Measurements from ENCODE around the gene KMT2C.
"Not testable (repeated sequence)": the region's sequence is repeated elsewhere in the genome, so short reads cannot be mapped to it uniquely, and the experiment has no call there.

Gene KMT2C

DNA sequence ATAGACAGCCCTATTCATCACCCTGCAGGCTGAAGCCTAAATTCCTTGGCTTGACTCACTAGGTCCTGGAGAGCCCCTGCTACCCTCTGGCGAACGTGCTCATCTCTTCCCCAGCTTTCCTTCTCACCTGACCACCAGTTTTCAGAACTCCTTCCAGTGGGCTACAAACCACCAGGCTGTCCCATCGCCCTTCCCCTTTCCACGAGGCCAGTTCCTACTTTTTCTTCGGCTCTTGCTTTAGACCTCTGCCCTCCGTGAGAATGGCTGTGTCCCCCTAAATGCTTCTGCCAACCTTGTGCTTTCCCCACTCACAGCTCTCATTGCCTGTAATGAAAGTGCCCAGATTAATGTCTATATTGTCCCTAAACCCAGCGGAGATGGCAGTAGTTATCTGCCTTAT lies 5.4 kb upstream of the KMT2C start:
- not testable (repeated sequence) for DNase-seq

- not testable (repeated sequence) for DNase-seq
These were observed 2.2 kb upstream of the KMT2C start for GRCh38 chr7:152438017-152438416.

DNA sequence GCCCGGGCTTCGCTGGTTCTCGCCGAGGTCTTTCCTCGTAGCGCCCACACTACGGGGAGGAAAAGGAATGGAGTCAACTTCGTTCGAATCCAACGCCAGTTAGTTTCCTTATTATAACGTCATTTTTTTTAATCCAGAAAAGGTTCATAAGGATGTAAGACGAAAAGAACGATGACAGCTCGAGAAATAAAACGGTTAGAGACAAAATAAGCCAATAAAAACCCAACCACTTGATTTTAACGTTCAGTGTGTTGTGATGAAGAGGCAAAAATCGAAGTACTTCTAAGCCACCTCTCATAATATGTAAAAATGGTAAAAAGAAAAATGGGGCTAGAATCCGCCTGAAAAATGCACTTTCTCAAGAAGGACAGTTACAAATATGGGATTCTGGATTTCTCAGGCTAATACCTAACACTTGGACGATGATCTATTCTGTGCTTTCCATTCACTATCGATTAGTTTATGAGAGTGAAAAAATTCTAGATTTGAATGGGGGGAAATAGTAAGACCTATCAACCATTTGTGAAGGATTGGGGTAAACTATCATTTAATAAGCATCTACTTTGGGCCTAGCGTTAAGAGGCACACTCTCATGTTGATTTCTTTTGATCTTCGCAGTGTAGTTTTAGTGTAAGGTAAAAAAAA lies 1.2 kb upstream of the KMT2C start:
- DNase-seq, result not testable (repeated sequence)

GRCh38 chr7:152436111-152436930 lies 518 bp upstream of the KMT2C start:
- peak; percentile 58 for DNase-seq

GRCh38 chr7:152434511-152435383 lies 1.1 kb downstream of the KMT2C start:
- not testable (repeated sequence) for DNase-seq

GRCh38 chr7:152433721-152434490 lies 1.9 kb downstream of the KMT2C start:
- not testable (repeated sequence) for DNase-seq

DNA sequence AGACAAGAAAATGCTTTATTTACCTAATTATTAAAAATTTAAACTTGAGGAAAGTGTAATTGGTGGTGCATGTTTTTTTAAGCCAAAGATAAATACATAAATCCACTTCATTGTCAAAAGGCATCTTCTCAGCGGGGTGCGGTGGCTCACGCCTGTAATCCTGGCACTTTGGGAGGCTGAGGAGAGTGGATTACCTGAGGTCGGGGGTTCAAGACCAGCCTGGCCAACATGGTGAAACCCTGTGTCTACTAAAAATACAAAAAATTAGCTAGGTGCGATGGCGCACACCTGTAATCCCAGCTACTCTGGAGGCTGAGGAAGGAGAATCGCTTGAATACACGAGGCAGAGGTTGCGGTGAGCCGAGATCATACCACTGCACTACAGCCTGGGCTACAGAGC lies 3.1 kb downstream of the KMT2C start:
- DNase-seq, result not testable (repeated sequence)

DNA sequence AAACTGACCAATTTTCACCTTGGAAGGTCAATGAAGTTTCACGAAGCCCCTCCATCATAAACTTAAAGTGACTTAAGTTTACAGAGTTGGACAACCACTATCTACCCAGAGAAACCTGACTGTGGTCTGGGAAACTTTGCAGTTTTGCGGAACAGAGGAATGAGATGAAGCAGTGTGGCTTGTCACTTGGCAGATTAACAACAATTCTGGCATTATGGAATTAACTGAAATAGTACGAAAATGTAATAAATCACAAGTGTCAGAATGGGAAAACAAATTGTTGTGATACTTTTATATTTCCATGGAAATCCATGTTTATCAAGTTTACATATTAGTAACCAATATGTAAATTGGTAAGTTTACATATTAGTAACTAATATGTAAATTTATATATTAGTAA lies 4.9 kb downstream of the KMT2C start:
- no peak for DNase-seq

- DNase-seq, result not testable (repeated sequence)
These were observed 5.7 kb downstream of the KMT2C start for GRCh38 chr7:152430118-152430517.

DNA sequence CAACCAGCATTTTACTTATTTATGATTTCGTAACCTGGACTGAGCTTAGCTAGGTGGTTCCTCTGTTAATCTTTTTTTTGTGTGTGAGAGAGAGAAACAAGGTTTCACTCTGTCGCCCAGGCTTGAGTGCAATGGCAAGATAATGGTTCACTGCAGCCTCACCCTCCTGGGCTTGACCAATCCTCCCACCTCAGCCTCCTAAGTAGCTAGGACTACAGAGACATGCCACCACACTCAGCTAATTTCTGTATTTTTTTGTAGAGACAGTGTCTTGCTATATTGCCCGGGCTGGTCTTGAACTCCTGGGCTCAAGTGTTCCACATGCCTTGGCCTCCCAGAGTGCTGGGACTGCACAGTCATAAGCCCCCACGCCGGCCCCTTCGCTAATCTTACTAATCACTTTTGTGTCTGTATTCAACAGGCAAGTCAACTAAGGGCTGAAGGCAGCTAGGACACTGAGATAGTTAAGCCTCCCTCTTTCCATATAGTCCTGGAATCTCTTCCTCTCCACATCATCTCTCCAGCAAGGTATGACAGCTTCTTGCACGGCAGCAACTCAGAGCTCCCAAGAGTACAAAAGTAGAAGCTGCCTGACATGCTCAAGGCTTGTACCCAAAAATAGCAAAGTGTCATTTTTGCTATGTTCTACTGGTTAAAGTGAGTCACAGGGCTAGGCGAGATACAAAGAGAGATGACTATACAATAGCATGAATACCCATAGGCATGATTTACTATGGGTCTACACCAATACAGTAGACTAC lies 11.3 kb downstream of the KMT2C start:
- no peak for DNase-seq

- DNase-seq, result no peak
These were observed 11.8 kb downstream of the KMT2C start for GRCh38 chr7:152423991-152424347.

DNA sequence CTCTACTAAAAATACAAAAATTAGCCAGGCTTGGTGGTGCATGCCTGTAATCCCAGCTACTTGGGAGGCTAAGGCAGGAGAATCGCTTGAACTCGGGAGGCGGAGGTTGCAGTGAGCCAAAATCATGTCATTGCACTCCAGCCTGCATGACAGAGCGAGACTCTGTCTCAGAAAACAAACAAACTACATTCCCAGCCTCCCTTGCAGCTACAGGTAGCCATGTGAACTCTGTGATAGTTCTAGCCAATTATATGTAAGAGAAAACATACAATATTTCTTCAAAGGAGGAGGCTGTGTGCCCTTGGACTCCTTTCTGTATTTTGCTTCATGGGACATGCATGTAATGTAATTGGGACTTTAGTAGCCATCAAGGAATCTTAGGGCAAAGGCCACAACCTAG lies 12.6 kb downstream of the KMT2C start:
- DNase-seq, result not testable (repeated sequence)

- not testable (repeated sequence) for DNase-seq
These were observed 14.9 kb downstream of the KMT2C start for GRCh38 chr7:152420950-152421349.

DNA sequence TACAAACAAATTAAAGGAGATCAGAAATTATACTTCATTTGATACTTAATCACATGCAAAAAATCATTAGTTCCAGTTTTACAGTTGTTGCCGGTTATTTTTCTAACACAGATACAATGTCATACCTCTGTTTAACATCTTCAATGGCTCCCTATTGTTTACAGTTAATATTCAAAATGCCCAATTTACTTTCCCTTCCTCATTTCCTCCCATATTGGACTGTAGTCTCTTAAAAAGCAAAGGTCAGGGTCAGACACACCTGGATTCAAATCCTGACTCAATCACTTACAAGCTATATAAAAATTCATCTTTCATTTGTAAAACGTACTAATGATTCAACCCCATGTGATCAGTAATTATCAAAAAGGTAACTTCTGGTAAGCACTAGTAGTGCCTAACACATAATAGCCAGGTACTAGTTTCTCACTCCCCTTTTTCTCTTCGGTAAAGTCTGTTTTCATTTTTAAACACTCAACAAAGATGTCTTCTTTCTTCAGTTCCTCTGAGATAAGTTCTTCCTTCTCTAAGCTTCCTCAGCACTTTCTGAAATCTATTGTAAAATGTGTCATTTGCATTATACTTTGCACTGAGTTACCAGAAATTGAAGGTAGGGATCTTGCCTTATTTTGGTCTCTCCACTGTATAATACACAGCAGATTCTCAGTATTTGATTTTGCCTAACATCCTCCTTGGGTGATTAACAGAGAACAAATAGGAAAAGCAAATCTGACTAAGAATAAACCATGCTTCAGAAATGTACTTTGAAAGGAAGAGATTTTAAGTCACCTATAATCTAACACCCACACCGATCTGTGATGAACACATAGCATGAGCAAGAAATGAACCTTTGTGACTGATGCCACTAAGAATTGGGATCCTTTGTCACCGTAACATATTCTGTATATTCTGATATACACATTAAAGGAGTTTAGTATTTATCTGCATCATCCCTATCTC lies 16.1 kb downstream of the KMT2C start:
- DNase-seq, result no peak

GRCh38 chr7:152414779-152415178 lies 21.0 kb downstream of the KMT2C start:
- DNase-seq, result no peak

DNA sequence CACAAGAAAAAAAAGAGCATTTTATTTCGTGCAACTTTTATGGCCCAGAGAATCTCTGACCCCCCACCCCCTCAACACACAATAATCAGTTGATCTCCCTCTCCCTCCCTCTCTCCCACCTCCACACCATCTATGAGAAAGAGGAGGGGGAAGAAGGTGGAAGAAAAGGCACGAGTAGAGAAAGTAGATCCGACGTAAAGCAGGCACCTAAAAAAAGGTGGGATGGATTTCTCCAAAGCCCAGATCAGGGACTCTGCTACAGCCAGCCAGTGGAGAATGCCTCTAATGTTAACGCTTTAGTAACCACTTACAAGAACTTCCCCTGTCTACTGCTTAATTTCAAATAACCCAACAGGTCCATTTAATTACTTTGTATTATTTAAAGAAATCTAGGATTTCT lies 24.4 kb downstream of the KMT2C start:
- DNase-seq, result no peak

- no peak for DNase-seq
These were observed 29.3 kb downstream of the KMT2C start for GRCh38 chr7:152406491-152406890.

DNA sequence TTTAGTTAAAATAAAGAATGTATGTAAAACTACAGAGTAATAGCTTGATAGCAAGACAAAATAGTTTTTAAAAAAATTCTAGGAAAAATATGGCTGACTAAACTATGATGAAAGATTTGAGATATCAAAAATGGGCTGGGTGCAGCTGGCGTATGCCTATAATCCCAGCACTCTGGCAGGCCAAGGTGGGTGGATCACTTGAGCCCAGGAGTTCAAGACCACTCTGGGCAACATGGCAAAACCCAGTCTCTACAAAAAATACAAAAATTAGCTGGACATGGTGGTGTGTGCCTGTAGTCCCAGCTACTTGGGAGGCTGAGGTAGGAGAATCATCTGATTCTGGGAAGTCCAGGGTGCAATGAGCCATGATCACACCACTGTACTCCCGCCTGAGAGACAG lies 29.8 kb downstream of the KMT2C start:
- not testable (repeated sequence) for DNase-seq

GRCh38 chr7:152403726-152404125 lies 32.1 kb downstream of the KMT2C start:
- DNase-seq, result no peak

DNA sequence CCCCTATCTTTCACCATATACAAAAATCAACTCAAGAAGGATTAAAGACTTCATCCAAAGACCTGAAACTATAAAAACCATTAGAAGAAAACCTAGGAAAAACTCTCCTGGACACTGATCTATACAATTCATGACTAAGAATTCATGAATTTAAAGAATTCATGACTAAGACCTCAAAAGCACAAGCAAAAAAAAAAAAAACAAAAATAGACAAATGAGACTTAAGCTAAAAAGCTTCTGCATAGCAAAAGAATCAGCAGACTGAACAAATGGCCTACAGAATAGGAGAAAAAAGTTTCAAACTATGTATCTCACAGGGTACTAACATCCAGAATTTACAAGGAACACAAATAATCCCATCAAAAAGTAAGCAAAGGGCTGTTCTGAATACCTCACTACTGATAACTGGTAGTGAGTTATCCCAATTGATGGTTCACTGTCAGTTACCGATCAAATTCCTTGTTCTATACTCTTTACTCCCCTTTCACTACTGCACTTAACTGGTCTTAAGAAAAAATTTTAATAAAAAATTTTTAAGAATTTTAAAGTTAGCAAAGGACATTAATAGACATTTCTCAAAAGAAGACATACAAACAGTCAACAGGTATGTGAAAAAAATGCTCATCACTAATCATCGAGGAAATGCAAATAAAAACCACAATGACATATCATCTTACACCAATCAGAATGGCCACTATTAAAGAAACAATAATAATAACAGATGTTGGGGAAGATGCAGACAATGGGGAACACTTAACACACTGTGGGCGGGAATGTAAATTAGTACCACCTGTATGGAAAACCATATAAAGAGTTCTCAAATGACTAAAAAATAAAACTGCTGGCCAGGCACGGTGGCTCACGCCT lies 33.2 kb downstream of the KMT2C start:
- DNase-seq, result no peak

All from NCI-H1694 (cell line).